MM.1S (cell line): ENCODE measurements around the gene UBE2S.
"Not testable (repeated sequence)": the region's sequence is repeated elsewhere in the genome, so short reads cannot be mapped to it uniquely, and the experiment has no call there.

Experiments used
- EZH2phosphoT487 ChIP-seq: fragments of 300-600 bp; sonication (generic); IDR thresholded peaks from 2 replicates; pipeline ENCODE4 v1.6.1; 2018; ENCODE audit warnings: antibody characterized with exemption, low read length
- TF ChIP-seq, protein P1 (sequence below): fragments of 300-600 bp; sonication (generic); IDR thresholded peaks from 2 replicates; pipeline ENCODE4 v1.5.1; 2016; ENCODE audit warnings: antibody characterized with exemption, low read length, mixed read lengths

GRCh38 chr19:55409179-55409578 lies 1.6 kb upstream of the UBE2S start:
- TF ChIP-seq, protein P1, sequence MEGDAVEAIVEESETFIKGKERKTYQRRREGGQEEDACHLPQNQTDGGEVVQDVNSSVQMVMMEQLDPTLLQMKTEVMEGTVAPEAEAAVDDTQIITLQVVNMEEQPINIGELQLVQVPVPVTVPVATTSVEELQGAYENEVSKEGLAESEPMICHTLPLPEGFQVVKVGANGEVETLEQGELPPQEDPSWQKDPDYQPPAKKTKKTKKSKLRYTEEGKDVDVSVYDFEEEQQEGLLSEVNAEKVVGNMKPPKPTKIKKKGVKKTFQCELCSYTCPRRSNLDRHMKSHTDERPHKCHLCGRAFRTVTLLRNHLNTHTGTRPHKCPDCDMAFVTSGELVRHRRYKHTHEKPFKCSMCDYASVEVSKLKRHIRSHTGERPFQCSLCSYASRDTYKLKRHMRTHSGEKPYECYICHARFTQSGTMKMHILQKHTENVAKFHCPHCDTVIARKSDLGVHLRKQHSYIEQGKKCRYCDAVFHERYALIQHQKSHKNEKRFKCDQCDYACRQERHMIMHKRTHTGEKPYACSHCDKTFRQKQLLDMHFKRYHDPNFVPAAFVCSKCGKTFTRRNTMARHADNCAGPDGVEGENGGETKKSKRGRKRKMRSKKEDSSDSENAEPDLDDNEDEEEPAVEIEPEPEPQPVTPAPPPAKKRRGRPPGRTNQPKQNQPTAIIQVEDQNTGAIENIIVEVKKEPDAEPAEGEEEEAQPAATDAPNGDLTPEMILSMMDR: not testable (repeated sequence)
- not testable (repeated sequence) for TF ChIP-seq EZH2phosphoT487
